Activated CD8-positive, alpha-beta memory T cell treated with anti-CD3 and anti-CD28 coated beads, Interleukin-2, amount 50 U/mL, for 1 hour (primary cell): ENCODE measurements around the gene PTPRA.
"Not testable (repeated sequence)": the region's sequence is repeated elsewhere in the genome, so short reads cannot be mapped to it uniquely, and the experiment has no call there.

Experiments used
- DNase-seq: peaks from one replicate; pipeline ENCODE4 v3.0.0-alpha.2; 2020; ENCODE audit errors: extremely low read depth

Gene PTPRA

DNA sequence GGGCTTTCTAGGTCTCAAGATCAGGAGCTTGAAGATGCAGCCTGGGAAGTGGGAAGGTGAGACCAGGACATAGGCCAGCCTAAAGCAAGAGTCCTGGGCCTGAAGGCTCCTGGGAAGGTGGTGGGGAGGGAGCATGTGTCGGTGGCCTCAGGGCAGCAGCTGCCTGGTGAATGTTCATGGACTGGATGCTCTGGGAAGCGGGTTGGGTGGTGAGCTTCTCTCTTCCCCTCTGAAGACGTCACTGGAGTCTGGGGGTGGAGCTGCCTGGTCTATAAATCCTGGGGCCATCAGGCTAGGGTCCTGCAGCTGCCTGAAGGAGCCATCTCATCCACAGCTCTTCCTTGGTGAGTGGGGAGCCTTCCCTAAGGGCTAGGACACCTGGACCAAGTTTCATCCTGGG lies 170.0 kb downstream of the PTPRA start, which contains the start of gene GNRH2:
Gene GNRH2, plus strand, starts transcription at position 301 of the 400 bp plus-strand sequence. CDS start 793 bp downstream, outside the sequence.
- DNase-seq = no peak

DNA sequence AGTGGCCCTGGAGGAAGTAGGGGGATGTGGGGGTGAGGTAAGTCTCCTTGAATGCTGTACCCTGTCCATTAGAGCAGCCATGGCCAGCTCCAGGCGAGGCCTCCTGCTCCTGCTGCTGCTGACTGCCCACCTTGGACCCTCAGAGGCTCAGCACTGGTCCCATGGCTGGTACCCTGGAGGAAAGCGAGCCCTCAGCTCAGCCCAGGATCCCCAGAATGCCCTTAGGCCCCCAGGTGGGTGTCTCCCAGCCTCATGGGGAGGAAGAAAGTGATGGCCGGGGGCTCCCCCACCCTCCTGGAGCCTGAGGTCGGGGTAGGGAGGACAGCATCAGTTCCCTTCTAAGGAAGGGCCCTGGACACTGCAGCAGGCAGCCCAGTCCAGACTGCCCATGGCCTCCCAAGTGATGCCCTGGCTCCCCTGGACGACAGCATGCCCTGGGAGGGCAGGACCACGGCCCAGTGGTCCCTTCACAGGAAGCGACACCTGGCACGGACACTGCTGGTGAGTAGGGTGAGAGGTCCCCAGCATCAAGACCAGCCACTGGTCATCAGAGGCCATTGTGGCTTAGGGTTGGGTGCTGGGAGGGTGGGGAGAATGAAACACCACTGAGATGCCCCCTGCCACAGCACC lies 171.2 kb downstream of the PTPRA start:
- DNase-seq = no peak

DNA sequence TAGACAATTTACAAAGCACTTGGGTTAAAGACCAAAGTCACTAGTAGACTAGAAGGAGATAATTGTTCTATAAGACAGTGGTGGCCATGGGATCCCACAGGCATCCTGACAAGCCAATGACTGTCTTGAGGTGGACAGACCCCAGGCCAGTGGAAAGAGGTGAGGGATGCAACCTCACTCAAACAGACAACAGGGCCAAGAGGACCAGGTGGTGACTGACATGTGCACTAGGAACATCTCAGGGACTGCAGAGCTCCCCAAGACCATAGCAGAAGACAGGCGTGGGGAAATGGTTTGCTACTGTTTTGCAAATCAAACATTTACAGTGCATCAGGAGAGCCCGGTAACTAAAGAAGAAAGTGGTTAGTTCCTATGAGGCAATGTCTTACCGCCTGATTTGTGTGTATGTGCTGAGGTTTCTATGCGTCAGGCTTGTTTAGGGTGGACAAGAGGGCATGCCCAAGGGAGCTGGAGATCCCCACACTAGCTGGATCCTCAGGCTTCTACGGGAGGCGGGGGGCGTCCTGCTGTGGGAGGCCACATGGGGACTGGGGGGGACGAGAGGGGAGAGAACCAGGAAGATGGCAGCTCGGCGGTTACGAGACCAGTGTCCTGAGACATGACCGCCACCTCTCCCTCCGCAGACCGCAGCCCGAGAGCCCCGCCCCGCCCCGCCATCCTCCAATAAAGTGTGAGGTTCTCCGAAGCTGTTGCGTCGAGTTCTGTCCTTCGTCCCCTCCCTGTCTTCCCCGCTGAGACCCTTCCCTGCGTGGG lies 171.9 kb downstream of the PTPRA start:
- DNase-seq = no peak

DNA sequence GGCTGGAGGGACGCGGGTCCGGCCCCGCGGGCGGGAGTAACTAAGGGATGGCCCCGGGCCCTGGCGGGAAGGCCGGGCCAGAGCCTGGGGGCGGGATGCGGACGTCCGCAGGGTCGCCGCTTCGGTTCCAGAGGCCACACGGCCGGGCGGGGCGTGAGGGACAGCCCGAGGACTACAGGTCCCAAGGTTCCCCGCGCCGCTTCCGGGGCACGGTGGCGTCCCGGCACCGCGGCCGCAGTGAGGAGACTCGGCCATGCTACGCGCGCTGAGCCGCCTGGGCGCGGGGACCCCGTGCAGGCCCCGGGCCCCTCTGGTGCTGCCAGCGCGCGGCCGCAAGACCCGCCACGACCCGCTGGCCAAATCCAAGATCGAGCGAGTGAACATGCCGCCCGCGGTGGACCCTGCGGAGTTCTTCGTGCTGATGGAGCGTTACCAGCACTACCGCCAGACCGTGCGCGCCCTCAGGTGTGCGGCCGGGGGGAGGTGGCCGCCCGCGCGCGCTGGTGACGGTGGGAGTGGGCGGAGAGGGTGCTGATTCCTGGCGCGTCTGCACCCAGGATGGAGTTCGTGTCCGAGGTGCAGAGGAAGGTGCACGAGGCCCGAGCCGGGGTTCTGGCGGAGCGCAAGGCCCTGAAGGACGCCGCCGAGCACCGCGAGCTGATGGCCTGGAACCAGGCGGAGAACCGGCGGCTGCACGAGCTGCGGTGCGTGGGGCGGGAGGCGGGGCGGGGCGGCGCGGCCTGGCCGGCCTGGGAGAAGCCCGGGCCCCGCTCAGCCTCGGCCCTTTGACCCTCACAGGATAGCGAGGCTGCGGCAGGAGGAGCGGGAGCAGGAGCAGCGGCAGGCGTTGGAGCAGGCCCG lies 172.8 kb downstream of the PTPRA start, which contains the start of gene MRPS26:
Gene MRPS26, plus strand, starts transcription at position 237 of the 861 bp plus-strand sequence. Its CDS starts 17 bp downstream, at position 254.
- no peak for DNase-seq

DNA sequence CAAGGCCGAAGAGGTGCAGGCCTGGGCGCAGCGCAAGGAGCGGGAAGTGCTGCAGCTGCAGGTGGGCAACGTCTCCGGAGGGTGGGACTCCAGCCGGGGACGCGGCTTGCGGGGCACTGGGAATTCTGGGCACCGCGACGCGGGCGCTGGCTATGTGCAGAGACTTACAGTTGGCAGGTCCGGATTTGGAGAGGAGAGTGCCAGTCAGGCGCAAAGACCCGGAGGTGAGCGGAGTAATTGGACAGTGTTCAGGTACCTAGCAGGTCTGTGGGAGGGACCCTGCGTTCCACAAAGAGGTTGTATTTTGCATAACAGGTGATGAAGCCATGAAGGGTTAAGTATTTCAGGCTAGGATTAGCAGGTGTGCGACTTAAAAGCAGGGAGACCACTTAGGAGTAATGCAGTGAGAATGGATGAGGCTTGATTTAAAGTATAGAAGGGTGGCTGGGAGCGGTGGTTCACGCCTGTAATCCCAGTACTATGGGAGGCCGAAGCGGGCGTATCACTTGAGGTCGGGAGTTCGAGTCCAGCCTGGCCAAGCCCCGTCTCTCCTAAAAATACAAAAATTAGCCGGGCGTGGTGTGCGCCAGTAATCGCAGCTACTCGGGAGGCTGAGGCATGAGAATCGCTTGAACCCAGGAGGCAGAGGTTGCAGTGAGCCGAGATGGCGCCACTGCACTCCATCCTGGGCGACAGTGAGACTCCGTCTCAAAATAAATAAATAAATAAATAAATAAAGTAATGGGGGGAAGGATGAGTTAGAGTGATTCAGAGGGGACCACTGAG lies 173.6 kb downstream of the PTPRA start:
- no peak for DNase-seq

DNA sequence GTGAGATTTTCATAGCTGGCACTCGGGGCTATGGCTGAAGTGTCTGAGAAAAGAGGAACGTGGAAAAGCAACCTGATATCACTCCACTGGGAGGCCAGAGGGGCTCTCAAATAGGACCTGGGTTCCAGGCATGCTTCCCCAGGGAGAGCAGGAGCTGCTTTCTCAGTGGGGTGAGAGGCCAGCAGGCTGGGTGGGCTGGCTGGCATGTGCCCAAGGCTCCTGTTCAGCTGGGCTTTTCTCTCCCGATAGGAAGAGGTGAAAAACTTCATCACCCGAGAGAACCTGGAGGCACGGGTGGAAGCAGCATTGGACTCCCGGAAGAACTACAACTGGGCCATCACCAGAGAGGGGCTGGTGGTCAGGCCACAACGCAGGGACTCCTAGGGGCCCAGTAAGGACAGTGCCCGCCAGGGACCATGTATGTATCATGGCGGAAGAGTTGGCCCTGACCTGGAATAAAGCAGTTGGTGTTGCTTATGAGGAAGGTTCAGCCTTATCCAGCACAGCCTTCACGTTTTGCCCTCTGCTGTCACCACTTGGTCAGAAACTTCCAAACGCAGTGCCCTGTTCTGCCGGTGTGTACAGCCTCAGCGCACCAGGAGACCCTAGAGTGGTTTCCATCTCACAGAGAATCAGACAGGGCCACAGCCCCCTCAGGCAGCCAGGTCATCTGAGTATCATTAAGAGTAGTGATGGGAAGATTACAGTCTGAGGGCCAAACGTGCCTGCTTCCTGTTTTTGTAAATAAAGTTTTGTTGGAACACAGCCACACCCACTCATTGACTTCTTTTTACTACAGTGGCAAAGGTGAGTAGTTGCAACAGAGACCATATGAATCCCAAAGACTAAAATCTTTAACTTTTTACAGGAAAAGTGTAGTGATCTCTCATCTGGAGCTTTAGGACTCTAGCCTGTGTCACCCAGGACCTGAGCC lies 174.5 kb downstream of the PTPRA start:
- DNase-seq = no peak

DNA sequence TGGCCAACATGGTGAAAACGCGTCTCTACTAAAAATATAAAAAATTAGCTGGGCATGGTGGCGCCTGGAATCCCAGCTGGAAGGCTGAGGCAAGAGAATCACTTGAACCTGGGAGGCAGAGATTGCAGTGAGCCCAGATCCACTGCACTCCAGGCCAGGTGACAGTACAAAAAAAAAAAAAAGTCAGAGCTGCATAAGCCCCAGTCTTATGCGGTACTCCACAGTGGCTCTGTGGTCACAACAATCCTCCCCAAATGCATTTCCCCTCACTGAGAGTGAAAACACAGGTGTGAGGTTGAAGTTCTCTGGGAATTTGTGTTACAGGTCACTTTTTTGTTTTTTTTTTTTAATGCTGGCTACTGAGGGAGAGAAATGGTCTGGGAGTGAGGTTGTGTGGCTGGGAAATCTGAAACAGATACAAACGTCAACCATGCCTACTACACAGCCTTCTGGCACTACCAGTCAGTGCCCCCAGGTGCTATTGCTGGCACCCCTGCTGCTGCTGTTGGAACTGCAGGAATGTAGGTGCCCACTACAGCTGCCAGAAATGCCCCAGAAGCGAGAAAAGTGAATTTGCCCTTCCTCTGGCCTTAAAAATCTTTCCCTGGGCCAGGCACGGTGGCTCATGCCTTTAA lies 178.2 kb downstream of the PTPRA start:
- no peak for DNase-seq

DNA sequence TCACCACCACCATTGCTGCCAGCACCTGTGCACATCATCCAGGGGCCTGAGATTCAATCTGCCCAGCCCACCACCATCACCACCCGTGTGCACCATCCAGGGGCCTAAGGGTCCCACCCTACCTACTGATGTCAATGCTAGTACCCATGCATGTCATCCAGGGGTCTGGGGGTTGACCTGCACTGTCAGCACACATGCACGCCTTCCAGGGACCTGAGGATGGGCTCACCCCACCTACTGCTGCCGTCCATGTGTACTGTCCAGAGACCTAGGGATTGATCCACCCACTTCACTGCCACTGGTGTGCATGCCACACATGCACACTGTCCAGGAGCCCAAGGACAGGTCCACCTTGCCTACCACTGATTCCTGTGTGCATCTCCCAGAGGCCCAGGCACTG lies 186.2 kb downstream of the PTPRA start:
- DNase-seq = no peak

DNA sequence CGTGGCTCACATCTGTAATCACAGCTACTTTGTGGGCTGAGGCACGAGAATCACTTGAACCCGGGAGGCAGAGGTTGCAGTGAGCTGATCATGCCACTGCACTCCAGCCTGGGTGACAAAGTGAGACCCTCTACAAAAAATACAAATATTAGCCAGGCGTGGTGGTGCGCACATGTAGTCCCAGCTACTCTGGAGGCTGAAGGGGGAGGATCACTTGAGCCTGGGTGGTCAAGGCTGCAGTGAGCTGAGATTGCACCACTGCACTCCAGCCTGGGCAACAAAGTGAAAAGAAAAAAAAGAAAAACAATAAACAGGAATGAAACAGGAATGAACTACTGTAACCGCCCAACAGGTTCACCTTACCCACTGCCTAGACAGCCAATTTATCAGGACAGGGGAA lies 190.8 kb downstream of the PTPRA start:
- DNase-seq = not testable (repeated sequence)

DNA sequence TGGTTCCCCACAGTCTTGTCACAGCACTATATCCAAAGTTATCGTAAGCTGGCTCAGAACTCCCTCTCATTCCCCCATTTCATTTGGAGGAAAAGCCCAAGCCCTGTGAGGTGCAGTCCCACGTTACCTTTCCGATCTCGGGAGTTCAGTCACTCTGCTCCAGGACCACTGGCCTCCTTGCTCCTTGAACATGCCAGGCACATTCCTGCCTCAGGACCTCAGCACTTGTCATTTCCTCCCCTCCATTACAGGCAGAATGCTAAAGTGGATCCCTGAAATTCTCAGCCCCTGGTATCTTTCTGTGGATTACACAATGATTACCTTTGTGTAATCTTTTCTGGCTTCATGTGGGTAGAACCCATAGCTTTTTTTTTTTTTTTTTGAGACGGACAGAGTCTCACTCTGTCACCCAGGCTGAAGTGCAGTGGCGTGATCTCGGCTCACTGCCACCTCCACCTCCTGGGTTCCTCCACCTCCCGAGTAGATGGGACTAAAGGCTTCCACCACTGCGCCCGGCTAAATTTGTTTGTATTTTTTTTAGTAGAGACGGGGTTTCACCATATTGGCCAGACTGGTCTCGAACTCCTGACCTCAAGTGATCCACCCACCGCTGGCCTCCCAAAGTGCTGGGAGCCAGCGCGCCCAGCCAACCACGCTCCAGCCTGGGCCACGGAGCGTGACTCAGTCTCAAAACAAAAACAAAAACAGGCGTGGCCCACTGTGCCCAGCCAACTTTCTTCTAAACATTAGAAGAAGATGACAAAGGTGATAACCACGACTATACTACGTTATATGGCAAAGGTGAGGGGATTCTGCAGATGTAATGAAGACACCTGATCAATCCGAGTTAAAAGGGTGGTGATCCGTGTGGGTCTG lies 194.1 kb downstream of the PTPRA start:
- DNase-seq = no peak

DNA sequence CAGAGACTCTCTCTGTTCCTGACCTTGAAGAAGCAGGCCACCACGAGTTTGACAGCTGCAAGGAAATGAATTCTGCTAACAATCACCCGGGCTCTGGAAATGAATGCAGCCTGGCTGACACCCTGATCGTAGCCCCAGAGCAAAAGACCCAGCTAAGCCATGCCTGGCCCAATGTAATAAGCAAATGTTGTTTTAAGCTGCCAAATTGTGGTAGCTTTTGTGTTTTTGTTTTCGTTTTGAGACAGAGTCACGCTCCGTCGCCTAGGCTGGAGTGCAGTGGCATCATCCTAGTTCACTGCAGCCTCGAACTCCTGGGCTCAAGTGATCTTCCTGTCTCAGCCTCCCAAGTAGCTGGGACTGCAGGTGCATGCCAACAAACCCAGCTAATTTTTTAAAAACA lies 194.8 kb downstream of the PTPRA start:
- DNase-seq = no peak

DNA sequence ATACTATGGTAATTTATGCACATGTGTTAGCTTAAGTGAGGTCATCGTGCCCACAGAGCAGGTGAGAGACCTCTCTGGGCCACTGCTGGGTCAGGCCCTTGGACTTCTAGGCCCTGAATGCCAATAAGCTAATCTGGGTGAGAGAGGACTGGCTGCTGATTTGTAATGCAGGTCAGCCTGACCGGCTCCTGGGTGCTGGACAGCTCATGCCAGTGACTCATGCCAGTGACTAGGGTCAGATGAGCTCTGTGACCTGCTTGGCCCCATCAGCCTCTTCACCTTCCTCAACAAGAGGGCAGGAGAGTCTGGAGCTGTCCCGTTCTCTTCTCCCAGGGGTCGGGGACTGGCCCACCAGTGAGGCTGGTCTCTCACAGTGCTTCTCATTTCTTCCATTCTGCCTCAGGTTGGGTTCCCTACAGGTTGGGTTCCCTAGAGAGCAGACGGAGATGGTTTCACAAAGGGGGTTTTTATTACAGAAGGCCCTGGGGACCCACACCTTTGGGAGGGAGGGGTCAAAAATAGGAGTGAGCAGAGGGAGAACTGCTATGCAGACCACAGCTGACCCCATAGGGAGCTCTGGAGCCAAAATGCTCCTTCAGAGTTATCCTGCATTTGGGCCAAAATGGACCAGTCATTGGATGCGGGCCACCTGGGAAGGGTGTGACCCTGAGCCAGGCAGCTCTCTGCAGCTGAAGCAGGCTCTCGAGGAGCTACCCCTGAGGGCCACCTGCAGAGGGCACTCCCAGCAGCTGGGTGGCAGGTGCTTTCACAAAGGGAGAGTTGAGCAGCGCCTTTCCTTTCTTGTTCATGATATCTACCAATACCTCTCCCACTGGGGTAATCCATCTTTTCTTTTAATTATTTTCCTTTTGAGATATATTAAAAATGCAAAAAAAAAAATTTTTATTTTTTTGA lies 196.0 kb downstream of the PTPRA start:
- DNase-seq = no peak

DNA sequence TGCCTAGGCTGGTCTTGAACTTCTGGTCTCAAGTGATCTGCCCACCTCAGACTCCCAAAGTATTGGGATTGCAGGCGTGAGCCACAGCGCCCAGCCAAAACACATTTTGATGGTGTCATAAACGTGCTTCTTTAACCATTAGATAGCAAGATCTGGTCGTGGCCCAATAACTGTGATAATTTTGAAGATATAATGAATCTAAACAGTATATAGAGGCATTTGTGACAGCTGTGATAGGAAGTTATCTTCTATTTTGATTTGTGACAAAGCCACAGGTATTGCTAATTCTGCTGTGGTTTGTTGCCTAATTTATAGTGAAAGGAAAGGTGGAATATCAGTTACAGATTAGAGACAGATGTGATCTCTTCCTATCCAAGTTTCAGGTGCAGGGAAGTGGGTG lies 197.4 kb downstream of the PTPRA start:
- no peak for DNase-seq

DNA sequence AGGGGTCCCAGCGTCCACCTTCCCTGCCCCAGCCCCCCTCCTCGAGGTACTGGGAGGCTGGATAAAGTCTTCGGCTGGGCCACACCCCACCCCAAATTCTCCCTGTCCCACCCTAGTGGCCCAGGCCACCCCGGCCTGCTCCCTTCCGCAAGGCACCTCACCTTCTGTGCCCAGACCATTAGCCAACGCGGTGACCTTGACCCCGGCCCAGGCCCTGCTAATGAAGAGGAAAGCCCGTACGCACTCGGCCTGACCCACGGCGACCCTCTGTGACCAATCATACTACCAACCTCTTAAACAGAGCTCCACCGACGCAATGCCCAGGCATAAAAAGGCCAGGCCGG lies 198.0 kb downstream of the PTPRA start:
- DNase-seq = no peak

DNA sequence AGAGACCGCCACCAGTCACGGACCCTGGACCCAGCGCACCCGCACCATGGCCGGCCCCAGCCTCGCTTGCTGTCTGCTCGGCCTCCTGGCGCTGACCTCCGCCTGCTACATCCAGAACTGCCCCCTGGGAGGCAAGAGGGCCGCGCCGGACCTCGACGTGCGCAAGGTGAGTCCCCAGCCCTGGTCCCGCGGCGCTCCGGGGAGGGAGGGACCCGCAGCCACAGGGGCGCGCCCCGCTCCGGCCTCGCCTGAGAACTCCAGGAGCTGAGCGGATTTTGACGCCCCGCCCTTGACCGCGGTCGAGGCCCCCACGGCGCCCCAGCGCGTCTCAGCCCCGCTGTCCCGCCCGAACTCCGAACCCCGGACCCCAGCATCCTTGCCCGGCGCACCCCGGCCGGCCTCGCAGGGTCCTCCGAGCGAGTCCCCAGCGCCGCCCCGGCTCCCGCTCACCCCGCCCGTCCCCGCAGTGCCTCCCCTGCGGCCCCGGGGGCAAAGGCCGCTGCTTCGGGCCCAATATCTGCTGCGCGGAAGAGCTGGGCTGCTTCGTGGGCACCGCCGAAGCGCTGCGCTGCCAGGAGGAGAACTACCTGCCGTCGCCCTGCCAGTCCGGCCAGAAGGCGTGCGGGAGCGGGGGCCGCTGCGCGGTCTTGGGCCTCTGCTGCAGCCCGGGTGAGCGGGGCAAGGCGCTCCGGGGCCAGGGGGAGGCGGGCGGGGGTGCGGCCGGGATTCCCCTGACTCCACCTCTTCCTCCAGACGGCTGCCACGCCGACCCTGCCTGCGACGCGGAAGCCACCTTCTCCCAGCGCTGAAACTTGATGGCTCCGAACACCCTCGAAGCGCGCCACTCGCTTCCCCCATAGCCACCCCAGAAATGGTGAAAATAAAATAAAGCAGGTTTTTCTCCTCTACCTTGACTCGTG lies 198.6 kb downstream of the PTPRA start, which contains the start of gene OXT:
Gene OXT, plus strand, starts transcription at position 11 of the 920 bp plus-strand sequence. Its CDS starts 36 bp downstream, at position 47.
- DNase-seq = no peak

DNA sequence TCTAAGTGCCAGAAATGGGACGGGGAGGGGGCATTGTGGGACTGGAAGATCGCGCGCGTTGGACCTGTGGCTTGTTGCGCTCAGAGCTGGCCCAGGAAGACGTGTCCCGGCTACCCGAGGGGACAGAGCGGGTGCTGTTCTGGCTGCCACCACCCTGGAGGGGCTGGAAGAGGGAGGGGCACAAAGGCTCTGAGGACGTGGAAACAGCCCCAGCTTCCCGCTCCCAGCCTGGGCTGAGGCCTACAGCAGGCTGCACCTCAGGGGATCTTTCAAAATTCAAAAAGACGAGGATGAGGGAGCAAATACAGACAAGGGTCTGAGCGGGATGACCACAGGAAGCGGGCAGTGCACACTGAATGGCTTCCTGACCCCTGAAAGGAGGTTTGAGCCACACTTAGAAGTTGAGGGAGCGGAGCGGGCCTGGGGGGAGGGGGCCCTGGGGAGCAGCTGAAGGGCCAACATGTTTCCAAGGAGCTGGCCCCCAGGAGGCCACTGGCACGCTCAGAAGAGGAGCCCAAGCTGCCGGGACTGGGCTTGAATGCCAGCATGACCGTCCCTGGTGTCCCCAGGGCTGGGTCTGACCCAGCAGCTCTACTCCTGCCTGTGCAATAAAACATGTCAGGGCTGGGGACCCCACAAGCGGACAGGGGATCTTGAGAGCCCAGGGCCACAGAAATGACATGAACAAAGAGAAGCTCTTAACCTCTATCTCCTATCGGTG lies 199.4 kb downstream of the PTPRA start:
- DNase-seq = no peak
